Endothelial cell of umbilical vein (primary cell): Measurements from ENCODE around the gene HTR2C. TPM values are rescaled to one million over a fixed set of nuclear protein-coding genes. Genes with fewer than 3 reads are reported as not detected.

ENCODE experiments used
- BruUV-seq: library from RNA; stranded (reverse); fragments of 400-500 nt; replicated peaks from 2 replicates; lab custom pipeline; 2021; lab: Mats Ljungman, UMichigan
- CTCF ChIA-PET: fragments of 300-600, 350-600 bp; sonication (Branson Sonifier 250); formaldehyde crosslinking; loops from one replicate; lab custom pipeline; 2021; ENCODE audit warnings: antibody characterized with exemption, inconsistent platforms; lab: Charles Lee
- POLR2A ChIA-PET: fragments of 300-600, 350-600 bp; sonication (Branson Sonifier 250); formaldehyde crosslinking; loops from one replicate; lab custom pipeline; 2021; ENCODE audit warnings: antibody characterized with exemption, inconsistent platforms; lab: Charles Lee
- DNase-seq: peaks from one replicate; pipeline ENCODE4 v3.0.0-alpha.2; 2011; ENCODE audit warnings: low read depth, low spot score
- FAIRE-seq: peaks from 2 replicates; lab custom pipeline; 2011; peaks lifted over from hg19 to GRCh38; lab: Jason Lieb, UNC
- H2AFZ ChIP-seq: 2 replicates; pipeline ENCODE4 v1.6.0; 2012; ENCODE audit warnings: low read depth, low read length, control low read depth, inconsistent platforms
- H3K27ac ChIP-seq: 2 replicates; pipeline ENCODE4 v1.5.1; 2011; ENCODE audit warnings: low read depth, mild to moderate bottlenecking, control low read depth, low read length, moderate library complexity; ENCODE audit not compliant: insufficient read depth
- H3K27me3 ChIP-seq, 2 experiments: 2 replicates each; pipeline versions ENCODE4 v1.6.0 to v1.6.1; 2011; ENCODE audit warnings: low read length in 2 of 2, mixed read lengths in 1 of 2; ENCODE audit not compliant: control insufficient read depth in 2 of 2, insufficient read depth in 2 of 2
- H3K36me3 ChIP-seq, 2 experiments: 2 replicates in 1 of 2; 3 replicates in 1 of 2; pipeline ENCODE4 v1.5.1; 2011; ENCODE audit warnings: low read length in 2 of 2, mild to moderate bottlenecking in 1 of 2, moderate library complexity in 1 of 2; ENCODE audit not compliant: control insufficient read depth in 2 of 2, insufficient read depth in 2 of 2; ENCODE audit errors: extremely low read depth in 1 of 2
- H3K4me1 ChIP-seq: 3 replicates; pipeline ENCODE4 v1.5.1; 2011; ENCODE audit warnings: mild to moderate bottlenecking, low read length; ENCODE audit not compliant: control insufficient read depth, insufficient read depth; ENCODE audit errors: extremely low read depth
- H3K4me2 ChIP-seq: 2 replicates; pipeline ENCODE4 v1.6.1; 2011; ENCODE audit warnings: low read length, control low read depth, mixed read lengths; ENCODE audit not compliant: insufficient read depth
- H3K4me3 ChIP-seq, 3 experiments: fragments of 200-600 bp in 1 of 3; sonication (generic), shearing (Covaris generic) in 1 of 3; replicated peaks in 1 of 3; 2 replicates each; pipeline ENCODE4 v1.5.1; 2011 to 2016; ENCODE audit warnings: control low read depth in 3 of 3, low read length in 3 of 3, mild to moderate bottlenecking in 2 of 3, inconsistent platforms in 1 of 3, low read depth in 1 of 3, moderate library complexity in 1 of 3; ENCODE audit not compliant: insufficient read depth in 1 of 3
- H3K79me2 ChIP-seq: 2 replicates; pipeline ENCODE4 v1.6.0; 2012; ENCODE audit warnings: low read length, inconsistent platforms; ENCODE audit not compliant: control insufficient read depth, insufficient read depth
- H3K9ac ChIP-seq: replicated peaks from 2 replicates; pipeline ENCODE3; 2011; ENCODE audit warnings: low read length, control low read depth; ENCODE audit not compliant: insufficient read depth; ENCODE audit errors: extremely low read depth
- H3K9me1 ChIP-seq: replicated peaks from 3 replicates; pipeline ENCODE4 v1.6.0; 2011; ENCODE audit warnings: mild to moderate bottlenecking, low read length; ENCODE audit not compliant: control insufficient read depth, insufficient read depth; ENCODE audit errors: extremely low read depth
- H3K9me3 ChIP-seq: replicated peaks from 2 replicates; pipeline ENCODE4 v1.5.1; 2012; ENCODE audit warnings: low read length, inconsistent platforms; ENCODE audit not compliant: control insufficient read depth, insufficient read depth
- H4K20me1 ChIP-seq: replicated peaks from 2 replicates; pipeline ENCODE3; 2011; ENCODE audit warnings: mild to moderate bottlenecking, low read length; ENCODE audit not compliant: control insufficient read depth, insufficient read depth; ENCODE audit errors: extremely low read depth
- CTCF ChIP-seq, 2 donors: IDR thresholded peaks; 1 replicate in 1 of 2; 2 replicates in 1 of 2; pipeline ENCODE4 v1.5.1; 2011; ENCODE audit warnings: low read length in 2 of 2, mild to moderate bottlenecking in 2 of 2, moderate library complexity in 2 of 2, control low read depth in 1 of 2, inconsistent platforms in 1 of 2, low read depth in 1 of 2; ENCODE audit not compliant: insufficient read depth in 1 of 2; ENCODE audit errors: extremely low read depth in 1 of 2
- EZH2 ChIP-seq: IDR thresholded peaks from 2 replicates; pipeline ENCODE4 v1.6.1; 2012; ENCODE audit warnings: borderline replicate concordance, low read depth, mild to moderate bottlenecking, moderate library complexity, low read length, inconsistent platforms; ENCODE audit not compliant: severe bottlenecking
- FOS ChIP-seq: IDR thresholded peaks from 2 replicates; pipeline ENCODE4 v1.6.1; 2011; ENCODE audit warnings: mild to moderate bottlenecking, low read length, moderate library complexity, borderline replicate concordance; ENCODE audit not compliant: insufficient read depth
- GATA2 ChIP-seq: IDR thresholded peaks from 2 replicates; pipeline ENCODE4 v1.7.0; 2011; ENCODE audit warnings: low read depth, mild to moderate bottlenecking, moderate library complexity, mixed read lengths, low read length; ENCODE audit not compliant: insufficient read length, insufficient read depth
- MYC ChIP-seq: IDR thresholded peaks from one replicate; pipeline ENCODE4 v1.6.1; 2011; ENCODE audit warnings: mild to moderate bottlenecking, low read depth, low read length
- POLR2A ChIP-seq: IDR thresholded peaks from 2 replicates; pipeline ENCODE4 v1.6.1; 2012; ENCODE audit warnings: low read depth, mild to moderate bottlenecking, control low read depth, low read length
- POLR2AphosphoS5 ChIP-seq: IDR thresholded peaks from 2 replicates; pipeline ENCODE4 v1.6.1; 2012; ENCODE audit warnings: low read depth, mild to moderate bottlenecking, control low read depth, low read length, moderate library complexity; ENCODE audit not compliant: insufficient read depth
- dilution Hi-C: fragments of 300-500 bp; cut with MboI; formaldehyde crosslinking; loops from one replicate; pipeline ENCODE4 v1.15.0; 2019; ENCODE audit warnings: low sequenced_read_pairs; ENCODE audit not compliant: extremely low pct_ligation_motif_present
- intact Hi-C: fragments of 100-400 bp; cut with micrococcal nuclease; formaldehyde crosslinking; loops from one replicate; pipeline ENCODE4 v1.10.0; 2022
- polyA plus RNA-seq, 4 experiments: library from polyadenylated mRNA; depleted of rRNA in 3 of 4; stranded (reverse) in 3 of 4; unstranded in 1 of 4; fragments of >200 nt; gene quantifications; 2 replicates each; pipeline versions ENCODE4 v1.2.1 to v1.2.3, GENCODE V29; 2011 to 2012; ENCODE audit warnings: missing spikeins in 1 of 4
- total RNA-seq: library from RNA; stranded (reverse); gene quantifications from 2 replicates; pipeline ENCODE4 v1.2.3, GENCODE V29; 2021
- TF ChIP-seq, protein P1 (sequence below): IDR thresholded peaks from 2 replicates; pipeline ENCODE4 v1.6.1; 2011; ENCODE audit not compliant: insufficient read depth, insufficient read length

HTR2C gene
- total and polyA plus RNA-seq, 2 donors (not counting 3 experiments of a cell fraction or from before 2014, with no cell fraction given) = not detected

DNA sequence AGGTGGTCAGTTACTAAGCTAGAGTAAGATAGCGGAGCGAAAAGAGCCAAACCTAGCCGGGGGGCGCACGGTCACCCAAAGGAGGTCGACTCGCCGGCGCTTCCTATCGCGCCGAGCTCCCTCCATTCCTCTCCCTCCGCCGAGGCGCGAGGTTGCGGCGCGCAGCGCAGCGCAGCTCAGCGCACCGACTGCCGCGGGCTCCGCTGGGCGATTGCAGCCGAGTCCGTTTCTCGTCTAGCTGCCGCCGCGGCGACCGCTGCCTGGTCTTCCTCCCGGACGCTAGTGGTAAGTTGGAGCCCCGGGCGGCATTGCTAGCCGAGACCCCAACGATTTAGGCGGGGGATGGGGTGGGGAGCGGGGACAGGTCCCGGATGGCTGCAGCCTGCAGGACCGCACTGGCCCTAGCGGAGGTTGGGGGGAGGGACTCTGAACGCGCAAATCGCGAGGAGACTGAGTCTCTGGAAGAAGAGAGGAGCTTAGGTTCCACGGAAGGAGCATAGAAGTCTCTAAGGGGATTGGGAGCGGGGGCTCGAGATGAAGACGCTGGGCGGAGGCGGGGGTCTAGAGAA is 573 bp downstream of the HTR2C start:
- ChIA-PET CTCF (no interaction called here), POLR2A (no interaction called here)
- DNase-seq = no peak
- no TSS peak for BruUV-seq
- Histone ChIP-seq H3K27me3 (peaks cover 34 to 49% of the 10 kb centered on the region in 2 experiments), H3K79me2 (no peaks in the 10 kb centered on the region), H3K4me3 (no peak overlapping the region), H4K20me1 (no peaks in the 10 kb centered on the region), H3K4me1 (no peaks in the 10 kb centered on the region), H3K9me1 (no peaks in the 10 kb centered on the region), H3K27ac (no peak overlapping the region), H3K9ac (no peak overlapping the region), H2AFZ (no peak overlapping the region), H3K36me3 (no peaks in the 10 kb centered on the region), H3K4me2 (no peak overlapping the region), H3K9me3 (no peaks in the 10 kb centered on the region)
- intact Hi-C loops = no loop called here
- no peak for TF ChIP-seq POLR2A
- no peak for TF ChIP-seq MYC
- TF ChIP-seq, protein P1, sequence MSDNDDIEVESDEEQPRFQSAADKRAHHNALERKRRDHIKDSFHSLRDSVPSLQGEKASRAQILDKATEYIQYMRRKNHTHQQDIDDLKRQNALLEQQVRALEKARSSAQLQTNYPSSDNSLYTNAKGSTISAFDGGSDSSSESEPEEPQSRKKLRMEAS = no peak
- no peak for FAIRE-seq
- dilution Hi-C loops = no loop called here

DNA sequence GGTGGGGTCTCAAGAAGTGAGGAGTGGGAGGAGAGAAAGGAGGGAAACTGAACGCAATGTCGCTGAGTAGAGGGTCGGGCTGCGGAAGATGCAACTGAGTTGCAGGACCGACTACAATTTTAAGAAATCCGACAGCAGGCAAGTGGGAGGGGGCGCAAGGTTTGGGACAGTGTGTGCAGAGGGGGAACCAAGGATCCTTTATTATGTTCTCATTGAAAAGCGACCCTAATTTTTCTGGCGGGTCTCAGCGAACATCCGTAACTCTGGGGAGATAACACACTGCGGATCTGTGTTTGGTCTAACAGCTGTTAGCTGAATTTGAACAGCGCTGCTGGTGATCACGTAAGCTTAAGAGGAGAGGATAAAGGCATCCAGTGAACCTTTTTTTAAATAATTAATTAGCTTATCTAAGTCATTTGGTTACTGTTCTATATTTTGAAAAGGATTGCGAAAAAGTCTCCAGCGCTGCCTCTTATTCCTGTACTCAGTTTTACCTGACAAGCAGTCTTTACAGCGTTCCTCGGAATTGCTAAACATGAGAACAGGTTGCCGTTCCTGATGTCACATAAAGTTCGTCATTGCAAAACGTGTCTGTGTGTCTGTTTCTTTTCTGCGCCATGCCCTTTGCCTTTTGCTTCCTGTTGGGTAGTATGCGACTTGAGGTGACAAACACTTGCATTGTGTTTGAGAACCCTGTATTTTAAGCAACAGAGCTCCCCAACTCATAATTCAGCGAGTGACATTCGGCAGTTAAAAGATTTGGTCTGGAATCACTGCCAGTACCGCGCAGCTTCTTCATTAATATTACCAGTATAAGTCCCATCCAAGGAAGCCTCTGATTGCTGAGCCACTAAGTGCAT is 1.3 kb downstream of the HTR2C start:
- FAIRE-seq = no peak
- TF ChIP-seq FOS = no peak
- no peak for TF ChIP-seq GATA2
- TF ChIP-seq POLR2AphosphoS5 = no peak
- no peak for TF ChIP-seq POLR2A
- TF ChIP-seq CTCF (IDR thresholded peaks at IDR 0.05; ENCODE audit: extremely low read depth in 1 of 2, insufficient read depth in 1 of 2, low read depth in 1 of 2, low read length in 2 of 2) = no peak
- peak; percentile 10 for TF ChIP-seq EZH2
- peaks cover 34 to 49% of the 10 kb centered on the region in 2 experiments for H3K27me3 ChIP-seq
- intact Hi-C loops = no loop called here
- H3K27ac ChIP-seq = no peak overlapping the region
- no peaks in the 10 kb centered on the region for H3K9me1 ChIP-seq
- H3K9ac ChIP-seq = no peak overlapping the region
- BruUV-seq = no TSS peak
- dilution Hi-C loops = no loop called here
- CTCF ChIA-PET = no interaction called here
- no peak overlapping the region for H3K4me2 ChIP-seq
- POLR2A ChIA-PET = no interaction called here
- no peaks in the 10 kb centered on the region for H3K36me3 ChIP-seq
- no peaks in the 10 kb centered on the region for H3K9me3 ChIP-seq
- no peaks in the 10 kb centered on the region for H3K4me1 ChIP-seq
- no peak overlapping the region for H3K4me3 ChIP-seq
- H3K79me2 ChIP-seq = no peaks in the 10 kb centered on the region
- H2AFZ ChIP-seq = no peak overlapping the region
- no peaks in the 10 kb centered on the region for H4K20me1 ChIP-seq
- no peak for DNase-seq
